Activated CD4-positive, CD25-positive, alpha-beta regulatory T cell treated with anti-CD3 and anti-CD28 coated beads, Interleukin-2, amount 50 U/mL, for 16 hours (primary cell): ENCODE measurements around the gene MAPKAPK2.
A peak's percentile ranks its signal among the peaks of the same experiment; 100 is the strongest.

Experiments
- DNase-seq: peaks from one replicate; pipeline ENCODE4 v3.0.0-alpha.2; 2020; ENCODE audit warnings: low read depth, low spot score

Gene MAPKAPK2

GRCh38 chr1:206660136-206660535 lies 24.6 kb upstream of the MAPKAPK2 start:
- DNase-seq: no peak

- DNase-seq: no peak
These were observed 23.4 kb upstream of the MAPKAPK2 start for GRCh38 chr1:206661161-206661820.

GRCh38 chr1:206662396-206663092 lies 22.2 kb upstream of the MAPKAPK2 start:
- DNase-seq: no peak

GRCh38 chr1:206663362-206663761 lies 21.3 kb upstream of the MAPKAPK2 start:
- no peak for DNase-seq

GRCh38 chr1:206663832-206664652 lies 20.7 kb upstream of the MAPKAPK2 start:
- peak; percentile 54 for DNase-seq

GRCh38 chr1:206664740-206665139 lies 20.0 kb upstream of the MAPKAPK2 start:
- DNase-seq: no peak

GRCh38 chr1:206666031-206666561 lies 18.6 kb upstream of the MAPKAPK2 start:
- no peak for DNase-seq

GRCh38 chr1:206666954-206667665 lies 17.6 kb upstream of the MAPKAPK2 start:
- no peak for DNase-seq

GRCh38 chr1:206668351-206668750 lies 16.4 kb upstream of the MAPKAPK2 start:
- no peak for DNase-seq

GRCh38 chr1:206668874-206669410 lies 15.8 kb upstream of the MAPKAPK2 start:
- DNase-seq: no peak

GRCh38 chr1:206672011-206672688 lies 12.6 kb upstream of the MAPKAPK2 start:
- DNase-seq: no peak

GRCh38 chr1:206672844-206673758 lies 11.6 kb upstream of the MAPKAPK2 start:
- no peak for DNase-seq

- no peak for DNase-seq
These were observed 10.5 kb upstream of the MAPKAPK2 start for GRCh38 chr1:206674236-206674635.

GRCh38 chr1:206674745-206675175 lies 9.9 kb upstream of the MAPKAPK2 start:
- DNase-seq: no peak

- no peak for DNase-seq
These were observed 8.2 kb upstream of the MAPKAPK2 start for GRCh38 chr1:206676499-206676898.

- no peak for DNase-seq
These were observed 6.2 kb upstream of the MAPKAPK2 start for GRCh38 chr1:206678490-206678889.

GRCh38 chr1:206679738-206680211 lies 4.9 kb upstream of the MAPKAPK2 start:
- no peak for DNase-seq

- no peak for DNase-seq
These were observed 4.4 kb upstream of the MAPKAPK2 start for GRCh38 chr1:206680279-206680678.

- no peak for DNase-seq
These were observed 3.3 kb upstream of the MAPKAPK2 start for GRCh38 chr1:206681359-206681758.
